ENCODE data around the gene SNAP47. TPM values are rescaled to one million over a fixed set of nuclear protein-coding genes. Genes with fewer than 3 reads are reported as not detected.

The SNAP47 gene
- total RNA-seq, 2 experiments from 2014 or later: 25.3 to 25.5 TPM

DNA sequence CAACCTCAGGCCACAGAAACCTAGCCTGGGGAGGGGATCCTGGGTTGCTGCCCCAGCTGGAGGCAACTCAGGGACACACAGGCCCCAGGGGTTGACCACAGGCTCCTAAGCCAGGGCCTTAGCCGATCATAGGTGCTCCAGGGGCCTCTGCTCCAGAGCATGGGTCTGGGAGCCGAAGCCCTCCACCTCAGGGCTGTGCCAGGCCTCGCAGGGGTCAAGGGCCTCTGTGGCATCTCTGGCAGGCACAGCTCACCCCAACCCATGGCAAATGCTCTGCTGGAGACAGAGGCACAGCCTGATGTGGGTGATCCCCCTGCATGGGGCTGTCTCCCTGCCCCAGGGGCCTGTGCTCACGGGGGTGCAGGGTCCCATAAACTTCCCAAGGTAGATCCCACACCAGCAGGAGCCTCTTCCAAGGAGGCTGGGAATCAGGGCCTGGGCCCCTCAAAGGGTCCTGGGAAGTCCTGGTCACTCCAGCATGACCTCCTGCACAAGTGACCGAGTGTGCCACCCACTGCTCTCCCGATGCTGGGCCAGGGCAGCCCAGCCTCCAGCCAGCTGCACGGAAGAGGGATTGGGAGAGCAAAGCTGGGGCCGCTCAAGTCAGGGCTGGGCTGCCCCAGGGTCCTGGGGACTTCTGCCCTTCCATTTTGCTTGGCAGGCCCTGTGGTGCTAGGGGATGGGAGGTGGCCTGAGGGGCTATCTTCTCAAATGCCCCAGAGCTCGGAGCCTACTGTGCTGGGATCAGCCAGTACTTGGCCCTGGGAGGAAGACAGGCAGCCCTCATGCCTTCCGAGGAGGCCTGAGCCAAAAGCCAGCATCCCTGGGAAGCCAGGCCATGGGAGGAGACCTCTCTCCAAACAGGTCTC, 58.1 kb downstream of the SNAP47 start:
- DNase-seq: no peak
- H3K4me3 Mint-ChIP-seq: no peak overlapping the region
- H3K27me3 Mint-ChIP-seq: no peaks in the 10 kb centered on the region
- TF ChIP-seq, protein P1, sequence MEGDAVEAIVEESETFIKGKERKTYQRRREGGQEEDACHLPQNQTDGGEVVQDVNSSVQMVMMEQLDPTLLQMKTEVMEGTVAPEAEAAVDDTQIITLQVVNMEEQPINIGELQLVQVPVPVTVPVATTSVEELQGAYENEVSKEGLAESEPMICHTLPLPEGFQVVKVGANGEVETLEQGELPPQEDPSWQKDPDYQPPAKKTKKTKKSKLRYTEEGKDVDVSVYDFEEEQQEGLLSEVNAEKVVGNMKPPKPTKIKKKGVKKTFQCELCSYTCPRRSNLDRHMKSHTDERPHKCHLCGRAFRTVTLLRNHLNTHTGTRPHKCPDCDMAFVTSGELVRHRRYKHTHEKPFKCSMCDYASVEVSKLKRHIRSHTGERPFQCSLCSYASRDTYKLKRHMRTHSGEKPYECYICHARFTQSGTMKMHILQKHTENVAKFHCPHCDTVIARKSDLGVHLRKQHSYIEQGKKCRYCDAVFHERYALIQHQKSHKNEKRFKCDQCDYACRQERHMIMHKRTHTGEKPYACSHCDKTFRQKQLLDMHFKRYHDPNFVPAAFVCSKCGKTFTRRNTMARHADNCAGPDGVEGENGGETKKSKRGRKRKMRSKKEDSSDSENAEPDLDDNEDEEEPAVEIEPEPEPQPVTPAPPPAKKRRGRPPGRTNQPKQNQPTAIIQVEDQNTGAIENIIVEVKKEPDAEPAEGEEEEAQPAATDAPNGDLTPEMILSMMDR (IDR thresholded peaks at IDR 0.05): no peak
- H3K36me3 Mint-ChIP-seq (ENCODE audit: low read depth): no peaks in the 10 kb centered on the region
- intact Hi-C loops (cut with micrococcal nuclease): no loop called here
- ATAC-seq: no peak
- H3K27ac Mint-ChIP-seq: no peak overlapping the region
- H3K9me3 Mint-ChIP-seq: no peaks in the 10 kb centered on the region
- ChIA-PET POLR2A (interaction anchor here (0.6 kb wide), 1 partner anchor 139 kb away, joined by 3 read pairs; no protein-coding TSS in a partner anchor), CTCF (no interaction called here)
- peaks cover 5% of the 10 kb centered on the region for H3K4me1 Mint-ChIP-seq (ENCODE audit: low read depth)

DNA sequence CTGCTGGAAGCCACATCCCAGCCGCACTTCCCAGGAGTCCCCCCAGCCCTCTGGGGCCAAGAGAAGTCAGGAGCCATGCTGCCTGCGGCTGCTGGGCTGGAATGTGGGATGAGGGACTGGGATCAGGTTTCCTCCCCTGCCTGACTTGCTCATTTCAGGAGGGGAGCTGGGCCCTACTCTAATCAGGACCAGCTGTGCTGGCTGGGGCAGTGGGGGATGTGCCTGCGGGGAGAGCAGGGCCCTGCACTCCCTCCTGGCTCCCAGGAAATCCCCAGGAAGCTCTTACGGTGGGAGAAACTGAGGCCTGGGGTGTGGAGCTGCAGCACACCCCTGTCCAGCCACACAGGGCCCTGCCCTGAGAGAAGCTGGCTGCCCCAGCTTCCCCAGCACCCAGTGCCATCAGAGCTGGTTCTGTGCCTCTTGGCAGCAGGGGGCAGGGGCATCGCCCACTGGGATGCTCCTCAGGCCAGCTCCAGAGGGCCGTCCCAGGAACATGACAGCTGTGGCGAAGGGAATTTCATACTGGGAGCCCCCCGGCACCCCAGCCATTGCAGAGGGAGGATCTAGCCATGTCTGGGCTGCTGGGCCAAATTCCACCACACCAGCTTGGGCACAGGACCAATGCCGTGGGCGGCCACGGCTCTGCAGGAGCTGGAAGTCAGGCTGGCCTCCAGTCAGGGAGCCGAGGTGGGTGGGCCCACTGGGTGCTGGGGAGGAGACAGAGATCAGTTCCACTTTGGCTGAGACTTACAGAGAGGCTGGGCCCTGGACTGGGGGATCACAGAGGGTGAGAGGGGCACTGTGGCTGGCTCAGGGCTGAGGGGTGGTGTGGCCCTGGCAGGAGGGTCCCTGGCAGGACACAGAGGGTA, 58.9 kb downstream of the SNAP47 start:
- no peak overlapping the region for H3K4me3 Mint-ChIP-seq
- ATAC-seq (no peak), DNase-seq (no peak)
- H3K36me3 Mint-ChIP-seq (ENCODE audit: low read depth): no peaks in the 10 kb centered on the region
- ChIA-PET POLR2A (no interaction called here), CTCF (no interaction called here)
- TF ChIP-seq, protein P1 (IDR thresholded peaks at IDR 0.05): no peak
- intact Hi-C loops (cut with micrococcal nuclease): no loop called here
- H3K9me3 Mint-ChIP-seq: no peaks in the 10 kb centered on the region
- no peaks in the 10 kb centered on the region for H3K27me3 Mint-ChIP-seq
- peaks cover 2% of the 10 kb centered on the region for H3K4me1 Mint-ChIP-seq (ENCODE audit: low read depth)
- no peak overlapping the region for H3K27ac Mint-ChIP-seq

DNA sequence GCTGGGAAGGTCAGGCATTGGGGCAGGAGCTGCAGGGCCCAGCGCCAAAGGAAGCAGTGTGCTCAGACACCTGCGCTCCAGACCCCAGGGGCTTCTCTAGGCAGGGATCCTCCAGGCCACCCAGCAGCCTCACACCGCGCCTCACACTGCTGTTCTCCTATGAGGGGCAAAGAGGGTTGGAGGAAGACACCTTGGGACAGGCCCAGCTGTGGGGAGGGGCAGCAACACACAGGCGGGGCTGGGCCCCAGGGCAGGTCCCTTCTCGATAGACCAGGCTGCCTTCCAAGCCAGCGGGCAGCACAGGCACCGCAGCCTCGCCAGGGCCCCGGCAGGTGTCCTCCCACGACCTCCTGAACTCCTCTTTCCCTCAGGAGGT, 59.6 kb downstream of the SNAP47 start:
- intact Hi-C loops (cut with micrococcal nuclease): no loop called here
- Mint-ChIP-seq H3K27ac (no peak overlapping the region), H3K4me3 (no peak overlapping the region), H3K9me3 (no peaks in the 10 kb centered on the region), H3K4me1 (ENCODE audit: low read depth) (no peaks in the 10 kb centered on the region), H3K36me3 (ENCODE audit: low read depth) (no peaks in the 10 kb centered on the region), H3K27me3 (no peaks in the 10 kb centered on the region)
- ChIA-PET CTCF (interaction anchor here (1.2 kb wide), 1 partner anchor 64 kb away, joined by 3 read pairs; no protein-coding TSS in a partner anchor), POLR2A (no interaction called here)
- ATAC-seq (no peak), DNase-seq (no peak)
- TF ChIP-seq, protein P1 (IDR thresholded peaks at IDR 0.05): no peak

DNA sequence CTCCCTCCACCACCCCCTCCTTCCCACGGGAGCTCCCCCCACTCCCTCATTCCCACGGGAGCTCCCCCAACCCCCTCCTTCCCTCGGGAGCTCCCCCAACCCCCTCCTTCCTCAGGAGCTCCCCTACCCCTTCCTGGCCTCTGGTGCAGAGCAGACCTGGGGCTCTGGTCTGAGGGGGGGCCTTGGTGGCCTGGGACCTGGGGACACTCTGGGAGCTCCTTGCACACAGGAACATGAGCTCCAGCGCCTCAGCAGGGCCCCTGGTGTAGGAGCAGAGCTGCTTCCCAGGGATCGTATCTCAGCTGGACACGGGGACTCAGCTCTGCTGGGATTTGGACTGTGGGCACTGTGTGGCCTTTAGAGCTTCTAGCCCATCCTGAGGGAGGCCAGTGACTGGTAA, 60.5 kb downstream of the SNAP47 start:
- TF ChIP-seq, protein P1 (IDR thresholded peaks at IDR 0.05): no peak
- CTCF ChIA-PET: interaction anchor here (0.6 to 1.2 kb wide), 3 partner anchors 34 to 204 kb away, joined by 3 to 4 read pairs (median 3); no protein-coding TSS in a partner anchor
- H3K27me3 Mint-ChIP-seq: no peaks in the 10 kb centered on the region
- POLR2A ChIA-PET: no interaction called here
- no peaks in the 10 kb centered on the region for H3K4me1 Mint-ChIP-seq (ENCODE audit: low read depth)
- H3K27ac Mint-ChIP-seq: no peak overlapping the region
- intact Hi-C loops (cut with micrococcal nuclease): no loop called here
- H3K4me3 Mint-ChIP-seq: no peak overlapping the region
- no peaks in the 10 kb centered on the region for H3K9me3 Mint-ChIP-seq
- H3K36me3 Mint-ChIP-seq (ENCODE audit: low read depth): no peaks in the 10 kb centered on the region
- ATAC-seq: no peak
- DNase-seq: no peak

Data from activated CD8-positive, alpha-beta T cell treated with anti-CD3 and anti-CD28 coated beads for 36 hours (primary cell).